SW 1271 (cell line): ENCODE data around the gene TXNDC16.
"Not testable (repeated sequence)": the region's sequence is repeated elsewhere in the genome, so short reads cannot be mapped to it uniquely, and the experiment has no call there.

Source experiments
- DNase-seq, 2 experiments: peaks; one replicate each; lab custom pipeline; 2025; lab: John Stamatoyannopoulos, UW

The TXNDC16 gene

GRCh38 chr14:52536269-52536668 is 16.0 kb downstream of the TXNDC16 start:
- no peak for DNase-seq

GRCh38 chr14:52531481-52531880 is 20.8 kb downstream of the TXNDC16 start:
- no peak for DNase-seq

GRCh38 chr14:52527052-52527451 is 25.3 kb downstream of the TXNDC16 start:
- no peak for DNase-seq

- DNase-seq, result no peak
Measured at GRCh38 chr14:52522581-52523345, 29.5 kb downstream of the TXNDC16 start.

- DNase-seq, result no peak
Measured at GRCh38 chr14:52522033-52522432, 30.3 kb downstream of the TXNDC16 start.

- no peak for DNase-seq
Measured at GRCh38 chr14:52514046-52514811, 38.1 kb downstream of the TXNDC16 start.

- DNase-seq, result no peak
Measured at GRCh38 chr14:52513249-52513648, 39.1 kb downstream of the TXNDC16 start.

GRCh38 chr14:52494444-52494843 is 57.9 kb downstream of the TXNDC16 start:
- DNase-seq, result no peak

GRCh38 chr14:52485350-52485960 is 66.8 kb downstream of the TXNDC16 start:
- no peak for DNase-seq

- no peak for DNase-seq
Measured at GRCh38 chr14:52481864-52482263, 70.4 kb downstream of the TXNDC16 start.

GRCh38 chr14:52473557-52473956 is 78.7 kb downstream of the TXNDC16 start:
- DNase-seq, result peak in 1 of 2 experiments; percentile 43

- DNase-seq, result no peak
Measured at GRCh38 chr14:52472728-52473127, 79.6 kb downstream of the TXNDC16 start.

GRCh38 chr14:52472251-52472650 is 80.1 kb downstream of the TXNDC16 start:
- DNase-seq, result not testable (repeated sequence)

- DNase-seq, result no peak
Measured at GRCh38 chr14:52467515-52468266, 84.6 kb downstream of the TXNDC16 start.

GRCh38 chr14:52464175-52464574 is 88.1 kb downstream of the TXNDC16 start:
- DNase-seq, result no peak

- no peak for DNase-seq
Measured at GRCh38 chr14:52463375-52463774, 88.9 kb downstream of the TXNDC16 start.

GRCh38 chr14:52461721-52462120 is 90.6 kb downstream of the TXNDC16 start:
- DNase-seq, result no peak

- DNase-seq, result no peak
Measured at GRCh38 chr14:52458721-52459085, 93.6 kb downstream of the TXNDC16 start.

GRCh38 chr14:52457411-52457810 is 94.9 kb downstream of the TXNDC16 start:
- no peak for DNase-seq

- DNase-seq, result no peak
Measured at GRCh38 chr14:52455291-52456088, 96.8 kb downstream of the TXNDC16 start.

- DNase-seq, result no peak
Measured at GRCh38 chr14:52447236-52447635, 105.1 kb downstream of the TXNDC16 start.
